ENCODE measurements around the gene MED15.

GRCh38 chr22:20551805-20552442 is 44.5 kb downstream of the MED15 start:
- TF ChIP-seq CTCF (IDR thresholded peaks at IDR 0.05) (peak in 1 of 3 experiments; percentile 37), POLR2A (IDR thresholded peaks at IDR 0.05; ENCODE audit: low read depth) (no peak), POLR2AphosphoS5 (IDR thresholded peaks at IDR 0.05) (no peak)

Measured in esophagus muscularis mucosa (tissue), 3 donors.